GM12864 (cell line): ENCODE results near the gene DBX2.

Experiments
- DNase-seq: peaks from one replicate; pipeline ENCODE4 v3.0.0-alpha.2; 2011; ENCODE audit warnings: low read depth
- H3K4me3 ChIP-seq: 2 replicates; pipeline ENCODE4 v1.5.1; 2011; ENCODE audit warnings: mild to moderate bottlenecking, low read depth, low read length, control low read depth
- CTCF ChIP-seq: IDR thresholded peaks from 2 replicates; pipeline ENCODE4 v1.5.1; 2011; ENCODE audit warnings: low read depth, mild to moderate bottlenecking, moderate library complexity, low read length, control low read depth, inconsistent platforms; ENCODE audit errors: missing control alignments

Gene DBX2

GRCh38 chr12:45042599-45042998 lies 8.3 kb downstream of the DBX2 start:
- TF ChIP-seq CTCF = no peak
- no peak for DNase-seq
- no peak overlapping the region for H3K4me3 ChIP-seq

GRCh38 chr12:45040977-45041376 lies 9.9 kb downstream of the DBX2 start:
- no peak for TF ChIP-seq CTCF
- H3K4me3 ChIP-seq = no peak overlapping the region
- no peak for DNase-seq

- H3K4me3 ChIP-seq = no peak overlapping the region
- no peak for TF ChIP-seq CTCF
- DNase-seq = no peak
Observed at GRCh38 chr12:45039757-45040156, 11.1 kb downstream of the DBX2 start.

- no peak overlapping the region for H3K4me3 ChIP-seq
- no peak for TF ChIP-seq CTCF
- no peak for DNase-seq
Observed at GRCh38 chr12:45034861-45035265, 16.0 kb downstream of the DBX2 start.

GRCh38 chr12:45017916-45018315 lies 33.0 kb downstream of the DBX2 start:
- no peak for TF ChIP-seq CTCF
- no peak for DNase-seq
- no peak overlapping the region for H3K4me3 ChIP-seq

GRCh38 chr12:45014396-45014795 lies 36.5 kb downstream of the DBX2 start:
- DNase-seq = no peak
- H3K4me3 ChIP-seq = no peak overlapping the region

GRCh38 chr12:45012749-45013148 lies 38.1 kb downstream of the DBX2 start:
- H3K4me3 ChIP-seq = no peak overlapping the region
- DNase-seq = no peak
- no peak for TF ChIP-seq CTCF

More at GRCh38 chr12:45014396-45014795, 36.5 kb downstream of the DBX2 start:
- no peak for TF ChIP-seq CTCF
